HL-60 (cell line): ENCODE results near the gene MACF1.

Source experiments
- GABPA ChIP-seq: IDR thresholded peaks from 2 replicates; pipeline ENCODE4 v1.6.1; 2012; ENCODE audit warnings: low read depth
- POLR2AphosphoS5 ChIP-seq: IDR thresholded peaks from 2 replicates; pipeline ENCODE4 v1.6.1; 2012; ENCODE audit warnings: low read depth
- SPI1 ChIP-seq: IDR thresholded peaks from 2 replicates; pipeline ENCODE4 v1.6.1; 2012; ENCODE audit warnings: low read depth, mild to moderate bottlenecking, borderline replicate concordance
- TF ChIP-seq, protein P1 (sequence below): IDR thresholded peaks from one replicate; pipeline ENCODE4 v1.5.1; 2011; ENCODE audit warnings: low read length, control low read depth, inconsistent platforms; ENCODE audit not compliant: insufficient read depth
- TF ChIP-seq, protein P2 (sequence below): IDR thresholded peaks from 2 replicates; pipeline ENCODE4 v1.6.1; 2012; ENCODE audit warnings: low read depth; ENCODE audit not compliant: insufficient replicate concordance

DNA sequence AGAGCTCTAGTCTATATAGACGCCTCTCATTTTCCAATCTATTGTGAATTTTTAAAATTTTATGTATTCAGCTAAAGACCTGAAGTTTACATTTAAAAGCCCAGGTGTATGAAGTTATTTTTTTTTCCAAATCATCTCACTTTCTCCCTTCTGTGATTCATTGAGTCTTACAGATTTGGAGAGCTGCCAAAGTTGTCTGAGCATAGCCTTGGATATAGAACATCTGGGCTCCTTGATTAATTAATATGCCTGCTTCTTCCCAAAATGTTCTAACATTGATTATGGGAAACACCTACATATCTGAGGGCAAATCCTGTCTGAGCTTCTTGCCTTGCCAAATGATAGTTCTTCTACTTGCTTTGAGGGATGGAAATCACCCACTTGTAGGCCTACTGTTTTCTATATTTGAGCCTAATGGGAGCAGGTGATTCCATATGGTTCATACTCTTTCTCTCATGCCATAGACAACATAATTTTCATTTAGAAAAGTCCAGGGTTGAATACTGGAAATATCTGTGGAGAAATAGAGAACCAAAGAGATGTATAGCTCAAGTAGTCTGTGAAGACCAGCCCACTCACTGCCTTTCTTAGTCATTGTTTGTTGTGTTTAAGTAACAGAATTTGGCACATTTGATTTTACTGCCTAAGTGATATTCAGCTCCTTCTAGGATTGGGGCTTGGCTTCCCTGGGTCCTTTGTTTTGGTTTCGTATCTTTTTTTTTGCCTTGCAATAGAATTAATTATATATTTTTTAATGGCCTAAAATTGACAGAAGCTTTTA lies 46.2 kb downstream of the MACF1 start:
- TF ChIP-seq, protein P1, sequence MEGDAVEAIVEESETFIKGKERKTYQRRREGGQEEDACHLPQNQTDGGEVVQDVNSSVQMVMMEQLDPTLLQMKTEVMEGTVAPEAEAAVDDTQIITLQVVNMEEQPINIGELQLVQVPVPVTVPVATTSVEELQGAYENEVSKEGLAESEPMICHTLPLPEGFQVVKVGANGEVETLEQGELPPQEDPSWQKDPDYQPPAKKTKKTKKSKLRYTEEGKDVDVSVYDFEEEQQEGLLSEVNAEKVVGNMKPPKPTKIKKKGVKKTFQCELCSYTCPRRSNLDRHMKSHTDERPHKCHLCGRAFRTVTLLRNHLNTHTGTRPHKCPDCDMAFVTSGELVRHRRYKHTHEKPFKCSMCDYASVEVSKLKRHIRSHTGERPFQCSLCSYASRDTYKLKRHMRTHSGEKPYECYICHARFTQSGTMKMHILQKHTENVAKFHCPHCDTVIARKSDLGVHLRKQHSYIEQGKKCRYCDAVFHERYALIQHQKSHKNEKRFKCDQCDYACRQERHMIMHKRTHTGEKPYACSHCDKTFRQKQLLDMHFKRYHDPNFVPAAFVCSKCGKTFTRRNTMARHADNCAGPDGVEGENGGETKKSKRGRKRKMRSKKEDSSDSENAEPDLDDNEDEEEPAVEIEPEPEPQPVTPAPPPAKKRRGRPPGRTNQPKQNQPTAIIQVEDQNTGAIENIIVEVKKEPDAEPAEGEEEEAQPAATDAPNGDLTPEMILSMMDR: no peak
- TF ChIP-seq POLR2AphosphoS5 (no peak), GABPA (no peak), SPI1 (no peak)
- TF ChIP-seq, protein P2, sequence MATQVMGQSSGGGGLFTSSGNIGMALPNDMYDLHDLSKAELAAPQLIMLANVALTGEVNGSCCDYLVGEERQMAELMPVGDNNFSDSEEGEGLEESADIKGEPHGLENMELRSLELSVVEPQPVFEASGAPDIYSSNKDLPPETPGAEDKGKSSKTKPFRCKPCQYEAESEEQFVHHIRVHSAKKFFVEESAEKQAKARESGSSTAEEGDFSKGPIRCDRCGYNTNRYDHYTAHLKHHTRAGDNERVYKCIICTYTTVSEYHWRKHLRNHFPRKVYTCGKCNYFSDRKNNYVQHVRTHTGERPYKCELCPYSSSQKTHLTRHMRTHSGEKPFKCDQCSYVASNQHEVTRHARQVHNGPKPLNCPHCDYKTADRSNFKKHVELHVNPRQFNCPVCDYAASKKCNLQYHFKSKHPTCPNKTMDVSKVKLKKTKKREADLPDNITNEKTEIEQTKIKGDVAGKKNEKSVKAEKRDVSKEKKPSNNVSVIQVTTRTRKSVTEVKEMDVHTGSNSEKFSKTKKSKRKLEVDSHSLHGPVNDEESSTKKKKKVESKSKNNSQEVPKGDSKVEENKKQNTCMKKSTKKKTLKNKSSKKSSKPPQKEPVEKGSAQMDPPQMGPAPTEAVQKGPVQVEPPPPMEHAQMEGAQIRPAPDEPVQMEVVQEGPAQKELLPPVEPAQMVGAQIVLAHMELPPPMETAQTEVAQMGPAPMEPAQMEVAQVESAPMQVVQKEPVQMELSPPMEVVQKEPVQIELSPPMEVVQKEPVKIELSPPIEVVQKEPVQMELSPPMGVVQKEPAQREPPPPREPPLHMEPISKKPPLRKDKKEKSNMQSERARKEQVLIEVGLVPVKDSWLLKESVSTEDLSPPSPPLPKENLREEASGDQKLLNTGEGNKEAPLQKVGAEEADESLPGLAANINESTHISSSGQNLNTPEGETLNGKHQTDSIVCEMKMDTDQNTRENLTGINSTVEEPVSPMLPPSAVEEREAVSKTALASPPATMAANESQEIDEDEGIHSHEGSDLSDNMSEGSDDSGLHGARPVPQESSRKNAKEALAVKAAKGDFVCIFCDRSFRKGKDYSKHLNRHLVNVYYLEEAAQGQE: no peak
